Measurements from ENCODE around the gene EEF1G.

GRCh38 chr11:62573592-62574362 is at the start of gene EEF1G:
- TF ChIP-seq CTCF (IDR thresholded peaks at IDR 0.05), result no peak
- no peak for TF ChIP-seq EZH2 (IDR thresholded peaks at IDR 0.05; ENCODE audit: borderline replicate concordance, insufficient read depth, low read depth, low read length, poor library complexity, severe bottlenecking)

All from B cell (primary cell).